NCI-H1092 treated with DMSO at 0.1 percent for 48 hours (cell line): ENCODE data around the gene IFI35.
"Not testable (repeated sequence)": the region's sequence is repeated elsewhere in the genome, so short reads cannot be mapped to it uniquely, and the experiment has no call there.

Experiments
- DNase-seq: peaks from one replicate; lab custom pipeline; 2025; lab: John Stamatoyannopoulos, UW

IFI35 gene

DNA sequence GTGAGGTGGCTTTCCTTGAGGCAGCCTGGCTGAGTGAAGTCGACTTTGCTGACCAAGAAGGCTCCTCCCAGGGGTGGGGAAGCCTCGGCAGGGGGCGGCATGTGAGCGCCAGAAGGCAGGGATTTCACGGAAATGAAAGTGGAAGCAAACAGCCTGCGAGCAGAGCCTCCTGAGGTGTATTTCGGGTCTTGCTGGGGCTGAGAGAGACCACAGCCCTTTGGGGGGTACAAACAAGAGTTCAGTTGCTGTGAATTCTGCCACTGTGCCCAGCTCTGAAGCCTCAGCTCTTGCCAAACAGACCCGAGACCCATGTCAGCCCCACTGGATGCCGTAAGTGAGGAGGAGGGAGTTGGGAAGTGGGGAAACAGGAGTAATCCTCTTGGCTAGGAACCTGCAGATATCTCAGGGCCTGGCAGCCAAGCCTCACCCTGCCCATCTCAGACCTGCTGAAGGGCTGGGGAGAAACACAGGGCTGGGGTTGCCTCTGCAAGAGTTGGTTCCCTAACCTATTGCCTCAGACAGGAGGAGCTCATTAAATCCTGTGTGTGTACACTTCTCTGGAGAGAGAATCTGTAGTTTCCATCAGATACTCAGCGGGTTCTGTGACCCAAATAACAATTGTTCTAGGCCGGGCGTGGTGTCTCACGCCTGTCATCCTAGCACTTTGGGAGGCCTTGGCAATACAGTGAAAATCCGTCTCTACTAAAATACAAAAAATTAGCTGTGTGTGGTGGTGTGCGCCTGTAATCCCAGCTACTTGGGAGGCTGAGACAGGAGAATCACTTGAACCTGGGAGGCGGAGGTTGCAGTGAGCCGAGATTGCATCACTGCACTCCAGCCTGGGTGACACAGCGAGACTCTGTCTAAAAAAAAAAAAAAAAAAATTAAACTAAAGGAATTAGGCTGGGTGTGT lies at the start of gene IFI35:
TSS of gene IFI35 (plus strand) at position 146 of the 913 bp plus-strand sequence. CDS start at position 310, 164 bp downstream.
- no peak for DNase-seq

DNA sequence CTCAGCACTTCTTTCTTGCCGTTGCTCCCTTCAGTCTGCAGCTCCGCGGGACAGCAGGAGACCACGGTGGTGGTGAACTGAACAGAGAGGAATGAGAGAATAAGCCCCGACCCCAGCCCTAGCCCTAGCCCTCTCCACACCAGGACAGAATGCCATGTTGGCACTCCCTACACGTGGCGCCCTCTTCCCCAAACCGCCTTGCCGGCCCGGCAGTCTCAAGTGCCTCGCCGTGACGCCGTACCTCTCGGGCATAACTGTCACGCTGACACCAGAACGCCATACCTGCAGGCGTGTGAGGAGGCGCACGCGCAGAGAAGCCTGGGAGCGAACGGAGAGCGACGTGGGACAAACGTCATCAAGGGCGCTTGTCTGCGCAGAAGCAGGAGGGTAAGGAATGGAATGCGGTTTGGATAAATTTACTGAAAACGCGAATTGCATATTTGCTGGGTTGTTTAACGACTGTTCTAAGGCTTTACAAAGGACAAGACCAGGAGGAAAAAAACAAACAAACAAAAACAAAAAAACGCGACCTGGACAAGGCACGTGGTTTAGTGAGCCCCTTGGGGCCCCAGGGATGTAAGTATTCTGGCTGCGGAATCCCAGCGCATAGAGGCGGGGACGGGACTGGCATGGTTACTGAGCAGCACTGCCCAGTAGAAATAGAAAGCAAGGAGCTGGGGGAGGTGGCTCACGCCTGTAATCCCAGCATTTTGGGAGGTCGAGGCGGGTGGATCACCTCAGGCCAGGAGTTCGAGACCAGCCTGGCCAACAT lies 42.2 kb upstream of the IFI35 start, which contains the start of gene AARSD1:
TSS of gene AARSD1 (minus strand) at position 294 of the 772 bp plus-strand sequence. CDS start at position 280, 14 bp downstream.
- peak; percentile 89 for DNase-seq

DNA sequence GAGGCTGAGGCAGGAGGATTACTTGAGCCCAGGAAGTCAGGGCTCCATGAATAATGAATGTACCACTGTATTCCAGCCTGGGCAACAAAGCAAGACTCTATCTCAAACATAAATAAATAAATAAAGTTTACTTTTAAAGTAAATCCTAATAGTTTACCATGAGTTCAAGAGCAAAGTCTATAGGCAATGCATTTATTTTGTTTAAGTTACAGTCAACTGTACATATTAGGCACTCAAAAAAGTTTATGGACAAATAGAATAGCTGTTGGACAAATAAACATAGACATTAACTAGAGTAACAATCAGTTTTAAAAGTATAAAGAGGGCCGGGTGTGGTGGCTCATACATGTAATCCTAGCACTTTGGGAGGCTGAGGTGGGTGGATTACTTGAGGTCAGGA lies 38.7 kb upstream of the IFI35 start:
- DNase-seq: no peak

DNA sequence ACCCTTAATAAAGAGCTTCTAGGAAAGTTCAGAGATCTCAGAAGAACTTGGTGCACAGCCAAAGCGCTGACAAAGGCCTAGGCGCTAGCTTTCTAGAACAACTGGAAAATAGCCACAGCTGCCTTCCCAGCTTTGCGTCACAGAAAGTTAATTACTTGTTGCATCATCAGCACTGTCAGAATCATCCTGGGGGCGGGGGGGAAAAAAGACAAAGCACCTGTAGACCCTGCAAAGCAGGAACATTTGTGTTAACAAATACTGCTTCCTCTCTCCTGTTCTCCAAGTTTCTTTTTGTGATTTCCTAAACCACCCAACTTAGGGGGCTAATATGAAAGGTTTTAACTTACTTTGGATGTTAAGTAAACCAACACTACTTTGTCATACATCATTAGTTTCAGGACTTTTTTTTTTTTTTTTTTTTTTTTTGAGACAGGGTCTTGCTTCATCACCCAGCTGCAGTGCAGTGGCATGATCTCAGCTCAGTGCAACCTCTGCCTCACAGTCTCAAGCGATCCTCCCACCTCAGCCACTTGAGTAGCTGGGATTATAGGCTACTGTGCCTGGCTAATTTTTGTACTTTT lies 37.5 kb upstream of the IFI35 start:
- no peak for DNase-seq

DNA sequence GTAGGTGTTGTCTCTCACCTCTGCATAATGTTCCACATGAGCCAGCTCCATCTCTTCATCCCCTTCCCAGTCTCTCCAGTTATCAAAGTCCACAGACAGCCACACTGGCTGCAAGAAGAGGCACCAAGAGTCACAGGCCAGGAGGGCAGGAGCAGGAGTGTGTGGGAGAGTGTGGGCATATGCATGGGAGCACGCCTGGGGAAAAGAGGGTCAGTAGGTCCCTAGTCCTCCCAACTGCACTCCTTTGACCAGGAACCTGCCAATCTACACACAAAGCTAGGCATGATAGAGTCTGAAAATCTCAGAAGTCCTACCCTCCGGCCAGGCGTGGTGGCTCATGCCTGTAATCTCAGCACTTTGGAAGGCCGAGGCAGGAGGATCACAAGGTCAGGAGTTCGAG lies 35.0 kb upstream of the IFI35 start:
- DNase-seq: no peak

DNA sequence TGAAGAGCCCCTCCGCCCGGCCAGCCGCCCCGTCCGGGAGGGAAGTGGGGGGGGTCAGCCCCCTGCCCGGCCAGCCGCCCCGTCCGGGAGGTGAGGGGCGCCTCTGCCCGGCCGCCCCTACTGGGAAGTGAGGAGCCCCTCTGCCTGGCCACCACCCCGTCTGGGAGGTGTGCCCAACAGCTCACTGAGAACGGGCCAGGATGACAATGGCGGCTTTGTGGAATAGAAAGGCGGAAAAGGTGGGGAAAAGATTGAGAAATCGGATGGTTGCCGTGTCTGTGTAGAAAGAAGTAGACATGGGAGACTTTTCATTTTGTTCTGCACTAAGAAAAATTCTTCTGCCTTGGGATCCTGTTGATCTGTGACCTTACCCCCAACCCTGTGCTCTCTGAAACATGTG lies 33.3 kb upstream of the IFI35 start:
- DNase-seq: not testable (repeated sequence)

DNA sequence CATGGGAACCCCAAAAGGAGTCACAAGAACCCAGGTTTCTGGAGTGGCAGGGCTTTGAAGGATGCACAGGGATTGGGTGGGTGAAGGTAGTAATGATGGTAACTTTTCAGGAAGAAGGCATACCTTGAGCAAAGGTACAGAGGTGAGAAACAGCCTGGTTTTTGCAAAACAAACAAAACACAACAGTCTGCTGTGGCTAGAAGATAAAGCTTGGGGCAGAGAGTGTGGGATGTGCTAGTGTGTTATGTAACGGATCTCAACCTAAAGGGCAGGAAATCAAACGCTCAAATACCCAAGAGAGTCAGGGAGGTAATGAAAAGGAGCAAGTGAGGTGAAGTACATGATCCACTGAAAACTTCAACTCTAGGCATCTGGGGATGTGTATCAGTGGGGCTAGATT lies 31.3 kb upstream of the IFI35 start:
- no peak for DNase-seq

DNA sequence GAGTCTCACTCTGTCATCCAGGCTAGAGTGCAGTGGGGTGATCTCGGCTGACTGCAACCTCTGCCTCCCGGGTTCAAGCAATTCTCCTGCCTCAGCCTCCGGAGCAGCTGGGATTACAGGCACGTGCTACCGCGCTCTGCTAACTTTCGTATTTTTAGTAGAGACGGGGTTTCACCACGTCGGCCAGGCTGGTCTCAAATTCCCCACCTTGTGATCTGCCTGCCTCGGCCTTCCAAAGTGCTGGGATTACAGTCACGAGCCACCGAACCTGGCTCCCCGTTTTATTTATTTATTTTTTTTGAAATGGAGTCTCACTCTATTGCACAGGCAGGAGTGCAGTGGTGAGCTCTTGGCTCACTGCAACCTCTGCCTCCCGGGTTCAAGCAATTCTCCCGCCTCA lies 30.9 kb upstream of the IFI35 start:
- not testable (repeated sequence) for DNase-seq

DNA sequence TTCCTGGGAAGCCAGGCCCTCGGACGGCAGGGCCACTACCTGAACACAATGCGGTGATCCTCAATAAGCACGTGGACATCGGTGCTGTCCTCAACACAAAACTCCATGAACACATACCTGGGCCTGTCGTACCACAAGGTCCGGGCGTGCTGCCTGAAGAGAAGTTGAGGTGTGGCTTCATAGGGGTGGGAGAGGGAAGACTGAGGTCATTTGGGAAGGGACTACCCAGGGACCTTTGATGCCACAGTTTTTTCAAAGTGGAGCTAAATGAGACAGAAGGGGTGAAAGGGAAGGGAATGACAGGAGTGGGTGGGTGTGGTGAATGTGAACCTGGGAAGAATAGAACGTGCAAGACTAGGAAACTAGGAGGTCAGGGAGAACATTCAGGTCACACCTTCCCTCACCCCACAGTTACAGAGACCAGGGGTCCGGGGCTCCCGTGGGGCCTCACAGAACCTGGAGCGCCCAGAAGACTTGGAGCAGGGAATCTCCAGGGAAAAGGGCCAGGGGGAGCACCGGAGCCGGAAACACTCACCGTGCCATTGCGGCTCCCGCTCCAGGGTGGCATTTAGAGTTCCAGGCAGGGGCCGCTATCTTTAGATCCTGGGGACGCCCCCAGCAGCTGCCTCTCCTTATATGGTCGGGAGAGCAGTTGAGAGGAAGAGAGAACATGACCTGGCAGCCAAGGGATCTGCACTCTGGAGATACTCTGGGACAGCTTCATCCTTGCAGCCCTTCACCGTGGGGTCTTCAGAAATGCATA lies 26.9 kb upstream of the IFI35 start, which contains the start of gene PTGES3L:
TSS of gene PTGES3L (minus strand) at position 570 of the 763 bp plus-strand sequence. CDS start at position 543, 27 bp downstream.
- peak; percentile 68 for DNase-seq

DNA sequence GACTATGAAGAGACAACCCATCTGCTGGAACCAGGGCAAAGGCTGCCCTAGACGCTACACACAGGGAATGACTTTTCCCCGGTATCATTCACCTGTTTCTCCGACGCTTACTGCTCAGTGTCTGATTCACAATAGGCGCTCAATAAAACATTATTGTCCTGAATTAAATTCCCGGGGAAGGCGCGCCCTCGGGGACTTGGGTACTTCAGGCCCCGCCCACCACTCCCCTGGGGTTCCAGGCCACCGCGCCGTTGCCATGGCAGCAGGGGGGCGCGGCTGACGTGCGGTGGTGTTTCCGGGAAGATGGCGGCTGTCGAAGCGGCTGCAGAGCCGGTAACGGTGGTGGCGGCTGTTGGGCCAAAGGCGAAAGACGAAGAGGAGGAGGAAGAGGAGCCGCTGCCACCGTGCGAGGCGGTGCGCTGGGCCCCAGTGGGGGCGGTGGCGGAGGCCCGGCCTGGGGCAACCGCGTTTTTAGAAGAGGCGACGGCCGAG lies 26.3 kb upstream of the IFI35 start, which contains the start of gene RUNDC1:
TSS of gene RUNDC1 (plus strand) at position 292 of the 492 bp plus-strand sequence. CDS start at position 304, 12 bp downstream.
- peak; percentile 79 for DNase-seq

DNA sequence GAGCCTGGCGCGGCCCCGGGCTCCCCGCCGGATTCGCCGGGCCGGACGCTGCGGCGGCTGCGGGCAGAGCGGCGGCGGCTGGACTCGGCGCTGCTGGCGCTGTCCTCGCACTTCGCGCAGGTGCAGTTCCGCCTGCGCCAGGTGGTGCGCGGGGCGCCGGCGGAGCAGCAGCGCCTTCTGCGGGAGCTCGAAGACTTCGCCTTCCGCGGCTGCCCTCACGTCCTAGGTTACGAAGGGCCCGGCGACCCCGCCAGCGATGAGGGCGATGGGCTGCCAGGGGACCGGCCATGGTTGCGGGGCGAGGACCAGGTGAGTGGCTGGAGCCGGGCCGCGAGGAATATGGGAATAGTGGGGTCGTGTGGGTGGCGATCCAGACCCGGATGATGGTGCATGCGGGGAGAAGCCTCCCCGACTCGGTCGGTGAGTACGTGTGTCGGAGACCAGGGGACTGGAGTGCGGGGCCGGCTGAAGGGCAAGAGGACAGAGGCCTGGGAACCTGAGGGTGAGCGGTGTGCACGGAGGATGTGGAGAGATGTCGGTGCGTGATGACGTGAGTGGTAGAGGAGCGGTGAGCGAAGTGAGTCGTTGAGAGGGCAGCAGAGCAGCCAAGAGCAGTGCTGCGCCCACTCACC lies 25.7 kb upstream of the IFI35 start:
- DNase-seq: peak; percentile 51

DNA sequence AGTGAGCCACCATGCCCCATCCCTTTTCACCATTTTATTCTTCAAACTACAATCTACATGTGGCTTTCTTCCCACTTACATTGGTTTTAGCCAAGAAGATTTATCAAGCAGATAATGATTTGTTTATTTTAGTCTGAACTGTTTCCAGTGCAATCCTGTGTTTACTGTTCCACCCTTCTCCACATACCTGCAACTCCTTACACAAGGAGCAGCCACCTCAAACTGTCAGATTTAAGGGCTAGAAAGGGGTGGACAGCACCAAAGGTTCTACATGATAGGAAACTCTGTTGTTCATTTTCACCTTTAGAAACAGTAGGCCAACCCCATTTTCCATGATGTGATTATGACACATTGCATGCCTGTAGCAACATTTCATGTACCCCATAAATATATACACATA lies 24.3 kb upstream of the IFI35 start:
- DNase-seq: no peak

DNA sequence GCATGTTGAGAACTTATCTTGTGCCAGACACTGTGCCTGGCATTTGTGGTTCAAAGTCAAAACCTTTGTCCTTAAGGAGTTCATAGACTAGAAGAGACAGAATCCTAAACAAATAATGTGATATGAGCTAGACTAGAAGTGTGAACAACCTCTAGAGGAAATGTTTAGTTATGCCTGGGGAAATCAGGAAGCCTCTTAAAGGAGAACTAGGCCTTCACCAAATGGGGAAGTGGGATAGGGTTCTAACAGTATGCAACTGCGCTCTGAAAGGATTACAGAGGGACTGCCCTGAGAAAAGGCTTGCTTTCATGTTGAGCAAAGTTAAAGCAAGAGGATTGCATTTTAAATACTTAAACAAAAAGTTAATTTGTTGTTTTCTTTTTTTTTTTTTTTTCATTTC lies 21.4 kb upstream of the IFI35 start:
- no peak for DNase-seq

DNA sequence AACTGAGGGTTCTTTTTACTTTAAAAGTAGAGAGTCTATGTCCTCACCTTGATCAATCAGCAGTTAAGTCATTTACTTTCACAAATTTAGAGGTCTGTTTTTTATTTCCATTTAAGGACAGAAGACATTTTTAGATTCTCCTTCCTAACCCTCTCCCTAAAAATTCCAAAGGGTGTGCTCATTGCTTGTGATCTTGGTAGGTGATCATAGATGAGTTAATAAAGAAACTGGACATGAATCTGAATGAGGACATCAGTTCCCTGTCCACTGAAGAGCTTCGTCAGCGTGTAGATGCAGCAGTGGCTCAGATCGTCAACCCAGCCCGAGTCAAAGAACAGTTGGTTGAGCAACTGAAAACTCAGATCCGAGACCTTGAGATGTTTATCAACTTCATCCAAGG lies 17.4 kb upstream of the IFI35 start:
- DNase-seq: no peak

DNA sequence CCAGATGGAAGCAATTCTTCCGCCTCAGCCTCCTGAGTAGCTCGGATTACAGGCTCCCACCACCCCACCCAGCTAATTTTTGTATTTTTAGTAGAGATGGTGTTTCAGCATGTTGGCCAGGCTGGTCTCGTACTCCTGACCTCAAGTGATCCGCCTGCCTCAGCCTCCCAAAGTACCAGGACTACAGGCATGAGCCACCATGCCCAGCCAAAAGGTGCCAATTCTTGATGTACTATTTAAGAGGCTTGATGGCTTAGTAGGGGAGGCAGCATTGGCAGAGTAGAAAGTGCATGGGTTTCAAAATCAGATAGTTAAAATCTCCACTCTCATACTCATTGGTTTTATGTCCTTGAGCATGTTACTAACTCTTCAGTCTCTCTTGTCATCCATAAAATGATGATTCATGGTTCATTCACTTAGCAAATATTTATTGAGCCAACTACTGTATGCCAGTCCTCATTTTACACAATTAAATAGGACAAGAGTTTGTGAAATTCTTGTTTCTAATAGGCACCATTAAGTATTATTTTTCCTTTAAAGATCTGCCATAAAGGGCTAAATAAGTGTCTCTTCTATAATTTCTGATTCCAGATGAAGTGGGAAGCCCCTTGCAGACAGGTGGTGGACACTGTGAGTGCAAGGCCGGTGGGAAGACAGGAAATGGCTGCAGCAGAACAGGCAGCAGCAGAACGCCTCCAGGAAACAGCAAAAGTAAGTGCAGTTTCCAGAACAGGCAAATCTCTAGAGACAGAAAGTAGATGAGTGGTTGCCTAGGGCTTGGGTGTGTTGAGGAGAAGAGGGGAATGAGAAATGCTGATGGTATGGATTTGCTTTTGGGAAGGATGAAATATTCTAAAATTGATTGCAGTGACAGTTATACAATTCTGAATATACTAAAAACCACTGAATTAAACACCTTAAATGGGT lies 16.6 kb upstream of the IFI35 start:
- DNase-seq: no peak

DNA sequence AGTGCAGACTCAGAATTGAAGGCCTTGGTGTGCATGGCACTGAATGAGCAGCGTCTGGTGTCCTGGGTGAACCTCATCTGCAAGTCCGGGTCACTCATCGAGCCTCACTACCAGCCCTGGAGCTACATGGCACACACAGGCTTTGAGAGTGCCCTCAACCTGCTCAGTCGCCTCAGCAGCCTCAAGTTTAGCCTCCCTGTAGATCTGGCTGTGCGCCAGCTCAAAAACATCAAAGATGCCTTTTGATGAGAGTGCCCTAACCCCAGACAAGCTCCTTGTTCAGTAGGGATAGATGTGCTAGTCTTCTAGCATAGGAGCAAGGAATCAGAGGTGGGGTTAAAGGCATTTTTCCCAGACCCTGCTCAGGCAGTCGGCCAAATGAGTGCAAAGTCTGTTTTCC lies 15.1 kb upstream of the IFI35 start:
- no peak for DNase-seq

DNA sequence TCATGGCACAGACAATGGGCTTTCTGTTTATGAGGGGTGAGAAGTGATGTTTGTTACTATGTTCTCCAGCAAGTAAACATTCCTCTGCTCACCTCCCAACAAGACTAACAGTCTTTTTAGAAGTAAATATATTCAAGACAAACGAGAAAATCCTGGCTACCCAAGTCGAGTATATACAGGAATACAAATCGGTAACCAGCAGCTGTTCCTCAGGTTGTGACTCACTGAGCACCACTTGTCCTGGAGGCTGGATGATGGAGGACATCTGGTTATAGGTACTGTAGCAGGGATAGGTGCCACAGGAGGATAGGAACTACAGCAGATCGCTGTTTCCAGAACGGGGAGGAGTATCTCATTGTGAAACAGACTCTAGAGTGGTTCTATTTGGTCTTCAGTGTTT lies 13.7 kb upstream of the IFI35 start:
- no peak for DNase-seq

DNA sequence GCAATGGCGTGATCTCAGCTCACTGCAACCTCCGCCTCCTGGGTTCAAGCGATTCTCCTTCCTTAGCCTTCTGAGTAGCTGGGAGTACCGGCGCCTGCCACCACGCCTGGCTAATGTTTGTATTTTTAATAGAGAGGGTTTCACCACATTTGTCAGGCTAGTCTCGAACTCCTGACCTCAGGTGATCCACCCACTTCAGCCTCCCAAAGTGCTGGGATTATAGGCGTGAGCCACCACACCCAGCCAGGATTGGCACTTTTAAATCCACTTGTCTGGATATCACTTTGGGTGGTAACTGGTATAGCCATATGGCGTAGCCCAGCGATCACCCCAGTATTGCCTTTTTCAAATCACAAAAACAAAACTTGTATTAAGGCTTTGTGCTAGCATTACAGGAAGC lies 12.7 kb upstream of the IFI35 start:
- not testable (repeated sequence) for DNase-seq

DNA sequence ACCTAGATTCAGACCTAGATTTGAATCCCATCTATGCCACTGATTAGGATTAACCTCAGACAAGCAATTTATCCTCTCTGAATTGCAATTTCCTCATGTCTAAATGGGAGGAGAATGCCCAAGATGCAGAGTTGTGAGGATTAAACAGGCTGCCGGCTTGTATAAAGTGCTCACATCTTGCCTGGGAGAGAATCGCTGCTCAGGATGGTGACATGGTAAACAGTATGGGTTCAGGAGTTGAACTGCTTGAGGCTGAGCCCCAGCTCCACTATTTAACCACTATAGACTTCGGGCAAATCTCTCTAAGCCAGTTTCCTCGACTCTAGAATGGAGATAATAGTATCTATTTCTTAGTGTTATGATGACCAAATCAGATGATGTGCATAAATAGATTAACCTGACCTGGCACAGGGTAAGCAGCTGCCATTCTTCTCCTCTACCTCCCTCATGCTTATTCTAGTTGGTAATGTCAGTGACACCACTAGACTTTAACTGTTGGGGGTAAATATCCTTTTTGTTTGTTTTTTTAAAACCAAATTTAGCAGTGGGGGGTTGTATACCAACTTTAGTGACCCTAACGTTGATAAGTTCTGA lies 9.1 kb upstream of the IFI35 start:
- peak; percentile 59 for DNase-seq
